Measurements from ENCODE around the gene TP53I3. TPM values are rescaled to one million over a fixed set of nuclear protein-coding genes. Genes with fewer than 3 reads are reported as not detected.
A peak's percentile ranks its signal among the peaks of the same experiment; 100 is the strongest.

TP53I3 gene
- total RNA-seq, 1 donor from 2014 or later: 1.2 TPM

DNA sequence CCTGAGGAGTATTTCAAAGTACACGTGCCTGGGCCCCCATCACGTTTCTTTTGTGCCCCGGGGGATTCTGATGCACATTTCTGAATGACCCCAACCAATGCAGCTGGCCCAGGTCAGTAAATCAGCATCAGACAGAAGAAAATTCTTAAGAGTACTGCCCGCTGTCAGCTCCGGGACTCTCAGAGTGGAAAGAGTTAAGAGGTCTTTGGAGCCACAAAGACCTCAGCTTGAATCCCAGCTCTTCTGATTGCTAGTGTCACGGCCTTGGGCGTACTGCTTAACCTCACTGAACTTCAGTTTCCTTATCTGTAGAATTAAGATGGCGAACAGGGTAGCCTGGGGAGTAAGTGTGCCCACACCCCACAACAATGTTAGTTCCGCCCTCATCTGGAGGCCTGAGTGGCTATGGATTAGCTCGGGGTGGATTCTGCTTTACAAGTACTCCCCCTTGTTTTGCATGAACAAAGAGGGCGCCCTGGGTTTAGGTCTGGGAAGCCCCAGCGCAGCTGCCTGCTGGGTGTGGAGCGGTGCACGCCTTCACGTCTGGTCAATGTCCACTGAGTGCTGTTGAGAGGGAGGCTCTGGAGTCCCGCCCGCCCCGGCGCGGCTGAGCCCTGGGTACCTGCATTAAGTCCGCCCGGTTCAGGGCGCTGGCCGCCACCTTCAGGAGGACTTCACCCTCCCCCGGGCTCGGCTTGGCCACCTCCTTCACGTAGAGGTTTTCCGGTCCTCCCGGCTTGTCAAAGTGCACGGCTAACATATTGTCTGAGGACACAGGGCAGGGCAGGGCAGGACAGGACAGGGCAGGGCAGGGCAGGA is 858 bp downstream of the TP53I3 start:
- Mint-ChIP-seq H3K9me3 (no peaks in the 10 kb centered on the region), H3K27me3 (no peaks in the 10 kb centered on the region), H3K36me3 (ENCODE audit: low read depth) (peaks cover 6% of the 10 kb centered on the region), H3K27ac (peak overlapping the region; percentile 73), H3K4me1 (peaks cover 17% of the 10 kb centered on the region), H3K4me3 (peak overlapping the region; percentile 88)
- DNase-seq: no peak
- intact Hi-C loops (cut with micrococcal nuclease): loop anchor here (1.0 to 2.0 kb wide), 7 partner anchors 7 to 299 kb away; partner anchors contain the start of genes ATAD2B, FAM228B, PFN4 and SF3B6

DNA sequence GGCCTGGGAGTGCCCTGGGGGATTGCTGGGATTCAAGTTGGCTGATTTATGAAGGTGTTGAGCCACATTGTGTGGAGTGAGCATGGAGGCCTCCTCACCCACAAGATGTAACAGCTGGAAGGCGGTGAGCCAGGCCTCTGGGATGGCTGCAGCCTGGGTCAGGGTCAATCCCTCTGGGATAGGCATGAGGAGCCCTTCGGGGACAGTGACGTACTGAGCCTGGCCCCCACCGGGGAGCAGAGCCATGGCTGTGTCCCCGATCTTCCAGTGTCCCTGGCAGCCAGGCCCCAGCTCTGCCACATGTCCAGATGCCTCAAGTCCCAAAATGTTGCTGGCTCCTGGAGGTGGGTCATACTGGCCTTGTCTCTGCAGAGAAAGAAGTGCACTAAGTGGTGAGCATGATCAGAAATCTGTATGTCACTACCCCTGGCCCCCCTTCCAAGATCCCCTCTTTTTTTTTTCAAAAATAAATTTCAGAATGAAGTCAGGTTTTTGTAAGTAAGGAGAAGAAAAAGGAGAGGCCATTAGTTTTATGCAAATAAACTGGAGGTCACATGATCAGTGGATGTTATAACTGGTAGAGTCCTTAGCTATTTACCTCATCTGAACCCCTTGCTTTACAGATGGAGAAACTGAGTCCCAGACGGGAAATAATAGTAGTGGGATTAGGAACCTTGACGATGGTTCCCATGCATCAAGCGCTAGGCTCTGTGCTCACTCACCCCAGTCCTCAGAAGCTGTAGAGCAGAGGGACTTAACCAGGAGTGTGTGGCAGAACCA is 1.7 kb downstream of the TP53I3 start:
- intact Hi-C loops (cut with micrococcal nuclease): no loop called here
- peak overlapping the region; percentile 88 for H3K4me3 Mint-ChIP-seq

DNA sequence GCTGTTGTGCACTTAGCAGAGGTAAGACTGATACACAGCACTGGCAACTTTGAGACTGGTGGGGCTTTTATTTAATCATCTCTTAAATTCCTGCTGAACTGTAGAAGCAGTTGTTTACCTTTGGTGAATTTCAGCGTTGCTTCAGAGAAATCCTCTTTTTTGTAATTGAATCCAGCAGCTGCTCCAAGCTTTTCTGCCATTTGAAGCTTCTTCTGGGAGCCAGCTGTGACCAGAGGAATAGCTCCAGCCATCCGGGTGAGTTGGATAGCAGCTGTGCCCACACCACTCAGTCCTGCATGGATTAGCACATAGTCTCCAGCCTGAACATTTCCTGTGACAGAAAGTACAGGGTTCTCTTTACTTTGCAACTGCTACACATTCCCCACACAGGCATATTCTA is 3.9 kb downstream of the TP53I3 start:
- Mint-ChIP-seq H3K27me3 (no peaks in the 10 kb centered on the region), H3K9me3 (no peaks in the 10 kb centered on the region), H3K4me1 (peaks cover 23% of the 10 kb centered on the region), H3K27ac (no peak overlapping the region), H3K4me3 (no peak overlapping the region), H3K36me3 (ENCODE audit: low read depth) (peaks cover 6% of the 10 kb centered on the region)
- intact Hi-C loops (cut with micrococcal nuclease): no loop called here
- DNase-seq: no peak

More for the DNA sequence above, 1.7 kb downstream of the TP53I3 start:
- peaks cover 6% of the 10 kb centered on the region for H3K36me3 Mint-ChIP-seq (ENCODE audit: low read depth)
- no peaks in the 10 kb centered on the region for H3K27me3 Mint-ChIP-seq
- H3K4me1 Mint-ChIP-seq: peaks cover 17% of the 10 kb centered on the region
- no peaks in the 10 kb centered on the region for H3K9me3 Mint-ChIP-seq
- peak; percentile 55 for DNase-seq
- H3K27ac Mint-ChIP-seq: no peak overlapping the region

DNA sequence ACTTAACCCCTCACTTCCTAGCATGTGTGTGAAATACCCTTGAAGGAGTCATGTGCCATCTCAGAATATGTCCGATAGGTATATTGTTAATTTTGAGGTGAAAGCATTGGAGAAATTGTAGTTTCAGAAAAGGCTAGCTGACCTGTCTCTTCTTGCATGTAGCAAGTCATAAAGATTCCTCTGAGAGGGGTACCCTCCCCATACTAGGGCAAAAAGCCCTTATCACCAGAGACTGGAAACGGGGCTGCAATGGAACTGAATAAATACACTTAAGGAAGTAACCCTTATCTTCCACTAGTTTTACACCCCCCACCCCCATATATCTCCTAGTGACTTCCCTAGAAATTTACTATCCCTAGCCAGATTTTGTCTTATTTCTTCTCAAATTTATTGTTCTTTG is 6.8 kb downstream of the TP53I3 start:
- Mint-ChIP-seq H3K36me3 (ENCODE audit: low read depth) (peaks cover 16% of the 10 kb centered on the region), H3K9me3 (no peaks in the 10 kb centered on the region), H3K4me1 (peaks cover 22% of the 10 kb centered on the region), H3K4me3 (peak overlapping the region; percentile 95), H3K27me3 (no peaks in the 10 kb centered on the region), H3K27ac (peak overlapping the region; percentile 19)
- no peak for DNase-seq
- intact Hi-C loops (cut with micrococcal nuclease): loop anchor here (5.0 kb wide), 2 partner anchors 279 to 894 kb away; partner anchors contain the start of gene DNAJC27

DNA sequence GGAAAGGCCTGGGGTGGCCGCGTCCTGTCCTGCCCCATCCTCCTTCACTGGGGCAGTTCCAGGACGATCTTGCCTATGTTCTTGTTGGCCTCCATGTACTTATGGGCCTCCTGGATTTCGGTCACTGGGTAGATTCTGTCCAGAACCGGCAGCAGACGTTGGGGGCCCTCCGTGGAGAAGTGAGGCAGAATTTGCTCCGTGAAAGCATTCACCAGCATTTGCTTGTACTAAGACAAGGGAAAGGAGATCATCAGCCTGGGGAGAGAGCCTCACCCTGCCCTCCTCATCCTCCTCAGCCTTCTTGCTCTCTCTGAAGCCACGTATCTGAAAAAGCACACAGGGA is 7.1 kb downstream of the TP53I3 start:
- Mint-ChIP-seq H3K4me3 (peak overlapping the region; percentile 95), H3K36me3 (ENCODE audit: low read depth) (peaks cover 20% of the 10 kb centered on the region)
- intact Hi-C loops (cut with micrococcal nuclease): loop anchor here (5.0 kb wide), 2 partner anchors 280 to 895 kb away; partner anchors contain the start of gene DNAJC27

DNA sequence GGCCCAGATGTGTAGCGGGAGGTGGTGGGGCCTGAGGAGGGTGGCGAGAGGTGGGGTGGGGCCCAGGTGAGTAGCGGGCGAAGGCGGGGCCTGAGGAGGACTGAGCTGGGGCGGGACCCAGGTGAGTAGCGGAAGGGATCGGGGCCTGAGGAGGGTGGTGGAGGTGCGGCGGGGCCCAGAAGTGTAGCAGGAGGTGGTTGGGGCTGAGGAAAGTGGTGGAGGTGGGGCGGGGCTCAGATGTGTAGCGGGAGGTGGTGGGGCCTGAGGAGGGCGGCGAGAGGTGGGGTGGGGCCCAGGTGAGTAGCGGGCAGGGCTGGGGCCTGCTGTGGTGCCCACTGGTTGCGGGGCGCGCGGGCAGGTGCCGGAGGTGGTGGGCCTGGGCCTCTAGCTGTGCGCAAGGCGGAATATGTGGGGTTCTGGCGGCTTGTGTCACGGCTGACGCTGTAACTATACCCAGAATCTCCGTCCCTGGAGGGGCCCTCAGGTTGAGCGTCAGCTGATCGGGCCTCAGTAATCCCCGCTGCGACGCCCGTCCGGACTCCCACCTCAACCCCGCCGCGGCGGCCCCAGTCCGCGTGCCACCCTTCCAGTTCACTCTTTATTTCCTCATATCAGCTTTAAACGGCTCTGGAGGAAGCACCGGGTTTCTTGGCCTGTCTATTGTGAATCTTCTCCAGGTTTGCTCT is 7.6 kb downstream of the TP53I3 start:
- Mint-ChIP-seq H3K4me3 (peak overlapping the region; percentile 95), H3K9me3 (no peaks in the 10 kb centered on the region), H3K27me3 (no peaks in the 10 kb centered on the region), H3K4me1 (peaks cover 24% of the 10 kb centered on the region), H3K27ac (peak overlapping the region; percentile 96), H3K36me3 (ENCODE audit: low read depth) (peaks cover 20% of the 10 kb centered on the region)
- DNase-seq: no peak
- intact Hi-C loops (cut with micrococcal nuclease): loop anchor here (1.0 to 5.0 kb wide), 6 partner anchors 7 to 895 kb away; partner anchors contain the start of genes ATAD2B, DNAJC27, TP53I3 and UBXN2A

More for the DNA sequence above, 7.1 kb downstream of the TP53I3 start:
- no peaks in the 10 kb centered on the region for H3K27me3 Mint-ChIP-seq
- peaks cover 22% of the 10 kb centered on the region for H3K4me1 Mint-ChIP-seq
- no peaks in the 10 kb centered on the region for H3K9me3 Mint-ChIP-seq
- DNase-seq: peak; percentile 67
- peak overlapping the region; percentile 96 for H3K27ac Mint-ChIP-seq

DNA sequence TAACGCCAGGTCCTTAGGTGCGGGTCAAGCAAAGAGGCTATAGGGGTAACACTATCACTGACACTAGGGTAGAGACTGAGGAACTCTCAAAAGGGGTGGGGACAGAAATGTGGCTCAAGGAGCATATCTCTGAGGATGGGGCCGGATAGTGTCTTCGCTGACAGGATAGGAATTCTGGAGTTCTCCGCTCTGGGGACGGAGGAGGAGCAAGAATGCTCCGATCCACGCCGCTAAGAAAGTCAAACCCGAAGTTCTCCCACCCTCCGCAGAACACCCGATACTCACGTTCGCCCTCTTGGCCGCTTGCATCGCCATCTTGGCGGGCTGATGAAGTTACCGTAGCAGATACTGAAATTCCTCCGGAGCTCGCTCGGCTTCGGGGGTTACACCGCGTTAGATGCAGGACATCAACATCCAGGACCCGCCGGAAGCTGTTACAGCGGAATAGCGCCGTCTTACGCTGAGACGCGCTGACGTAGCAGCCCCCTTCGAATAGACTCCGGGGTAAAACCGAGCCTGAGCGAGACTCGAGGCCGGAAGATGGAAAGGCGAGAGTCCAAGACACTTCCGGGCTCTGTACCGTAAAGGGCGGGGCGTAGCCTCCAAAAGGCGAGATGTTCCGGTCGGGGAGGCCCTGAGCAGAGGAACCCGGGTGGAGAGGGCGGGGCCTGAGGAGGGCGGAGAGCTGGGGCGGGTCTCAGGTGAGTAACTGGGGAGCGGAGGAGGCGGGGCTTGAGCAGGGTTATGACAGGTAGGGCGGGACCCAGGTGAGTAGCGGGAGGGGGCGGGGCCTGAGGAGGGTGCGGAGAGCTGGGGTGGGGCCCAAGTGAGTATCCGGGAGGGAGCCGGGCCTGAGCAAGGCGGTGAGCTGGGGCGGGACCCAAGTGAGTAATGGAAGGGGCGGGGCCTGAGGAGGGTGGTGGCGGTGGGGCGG is 8.5 kb downstream of the TP53I3 start, which contains the start of gene SF3B6:
Gene SF3B6, minus strand, starts transcription at position 412 of the 934 bp plus-strand sequence. Its CDS starts 97 bp downstream, at position 315.
- intact Hi-C loops (cut with micrococcal nuclease): loop anchor here (1.0 to 5.0 kb wide), 6 partner anchors 8 to 896 kb away; partner anchors contain the start of genes ATAD2B, DNAJC27, TP53I3 and UBXN2A
- peak within 1 kb of the TSS; percentile 95 for H3K4me3 Mint-ChIP-seq
- no peaks in the 10 kb centered on the region for H3K27me3 Mint-ChIP-seq
- H3K36me3 Mint-ChIP-seq (ENCODE audit: low read depth): peaks cover 20% of the 10 kb centered on the region
- peaks cover 23% of the 10 kb centered on the region for H3K4me1 Mint-ChIP-seq
- H3K9me3 Mint-ChIP-seq: no peaks in the 10 kb centered on the region
- H3K27ac Mint-ChIP-seq: peak within 1 kb of the TSS; percentile 96
- DNase-seq: peak; percentile 100

DNA sequence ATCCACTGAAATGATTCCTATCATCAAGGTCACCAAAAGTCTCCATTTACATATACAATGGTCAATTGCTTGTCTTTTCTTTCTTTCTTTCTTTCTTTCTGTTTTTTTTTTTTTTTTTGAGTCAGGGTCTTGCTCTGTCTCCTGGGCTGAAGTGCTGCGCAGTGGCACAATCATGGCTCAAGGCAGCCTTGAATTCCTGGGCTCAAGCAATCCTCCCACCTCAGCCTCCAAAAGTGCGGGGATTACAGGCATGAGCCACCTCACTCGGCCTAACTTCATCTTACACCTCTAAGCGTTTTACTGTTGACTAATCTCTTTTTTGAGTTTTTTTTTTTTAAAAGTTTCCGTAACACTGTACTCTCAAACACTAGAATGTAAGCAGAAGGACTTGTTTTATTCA is 9.4 kb downstream of the TP53I3 start:
- H3K36me3 Mint-ChIP-seq (ENCODE audit: low read depth): peaks cover 20% of the 10 kb centered on the region
- no peaks in the 10 kb centered on the region for H3K9me3 Mint-ChIP-seq
- DNase-seq: no peak
- peaks cover 22% of the 10 kb centered on the region for H3K4me1 Mint-ChIP-seq
- intact Hi-C loops (cut with micrococcal nuclease): loop anchor here (5.0 kb wide), 2 partner anchors 282 to 897 kb away; partner anchors contain the start of gene DNAJC27
- H3K27ac Mint-ChIP-seq: peak overlapping the region; percentile 96
- H3K4me3 Mint-ChIP-seq: peak overlapping the region; percentile 95
- no peaks in the 10 kb centered on the region for H3K27me3 Mint-ChIP-seq

DNA sequence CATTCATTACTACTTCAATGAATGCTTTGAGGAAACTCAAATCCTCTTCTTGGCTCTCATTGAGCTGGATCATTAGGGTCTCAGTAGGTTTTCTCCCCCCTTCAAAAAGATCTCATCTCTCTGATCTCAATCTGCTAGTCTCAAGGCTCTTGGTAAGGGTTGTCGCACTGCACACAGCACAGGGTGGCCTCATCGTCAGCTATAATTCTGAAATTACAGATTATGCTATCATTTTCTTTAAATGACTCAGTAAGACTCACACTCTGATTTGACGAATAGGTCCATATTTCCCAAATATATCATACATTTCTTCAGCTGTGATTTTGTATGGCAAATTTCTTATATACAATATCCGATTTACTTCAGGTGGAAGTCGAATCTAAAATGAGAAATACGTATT is 10.8 kb downstream of the TP53I3 start:
- Mint-ChIP-seq H3K4me1 (peaks cover 22% of the 10 kb centered on the region), H3K27ac (no peak overlapping the region), H3K36me3 (ENCODE audit: low read depth) (peaks cover 27% of the 10 kb centered on the region), H3K27me3 (no peaks in the 10 kb centered on the region), H3K9me3 (no peaks in the 10 kb centered on the region), H3K4me3 (no peak overlapping the region)
- DNase-seq: no peak
- intact Hi-C loops (cut with micrococcal nuclease): no loop called here

DNA sequence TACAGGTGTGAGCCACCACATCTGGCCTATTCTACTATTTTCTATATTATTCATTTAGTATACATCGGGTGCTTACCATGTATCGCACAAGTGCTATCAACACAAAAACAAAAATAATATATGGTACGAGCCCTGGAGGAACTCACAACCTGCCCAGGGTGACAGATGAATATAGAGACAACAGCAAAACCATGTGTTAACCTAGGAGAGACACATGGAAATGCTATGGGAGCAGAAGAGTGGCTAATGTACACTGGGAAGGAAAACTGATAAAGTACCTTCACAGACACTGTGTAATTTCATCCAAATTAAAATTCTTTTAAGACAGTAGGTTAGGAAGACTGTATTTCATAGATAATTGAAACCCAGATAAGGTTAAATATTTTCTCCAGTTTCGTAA is 12.4 kb downstream of the TP53I3 start:
- Mint-ChIP-seq H3K9me3 (no peaks in the 10 kb centered on the region), H3K4me3 (no peak overlapping the region), H3K27ac (no peak overlapping the region), H3K27me3 (no peaks in the 10 kb centered on the region), H3K36me3 (ENCODE audit: low read depth) (peaks cover 36% of the 10 kb centered on the region), H3K4me1 (peaks cover 16% of the 10 kb centered on the region)
- intact Hi-C loops (cut with micrococcal nuclease): no loop called here
- no peak for DNase-seq

DNA sequence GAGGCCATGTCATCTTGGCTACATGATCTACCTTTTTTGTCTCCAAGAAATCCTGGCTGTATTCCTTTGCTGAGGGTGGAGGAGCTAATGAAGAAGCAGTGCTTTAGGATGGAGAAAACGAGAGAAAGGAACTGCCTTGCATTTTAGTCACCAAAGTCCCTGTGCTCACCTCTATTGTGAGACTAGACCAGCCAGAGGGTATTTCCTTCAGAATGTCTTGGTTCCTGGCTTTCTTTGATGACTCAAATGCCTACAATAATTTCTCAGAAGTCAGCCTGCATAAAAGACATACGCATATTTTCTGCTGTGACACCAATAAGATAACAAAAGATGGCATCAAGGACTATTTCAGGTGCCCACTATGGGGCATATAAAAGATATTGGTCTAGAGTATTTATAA is 19.3 kb downstream of the TP53I3 start:
- Mint-ChIP-seq H3K36me3 (ENCODE audit: low read depth) (peaks cover 22% of the 10 kb centered on the region), H3K27me3 (no peaks in the 10 kb centered on the region), H3K4me1 (peaks cover 3% of the 10 kb centered on the region), H3K4me3 (no peak overlapping the region), H3K27ac (no peak overlapping the region), H3K9me3 (no peaks in the 10 kb centered on the region)
- intact Hi-C loops (cut with micrococcal nuclease): no loop called here
- no peak for DNase-seq

DNA sequence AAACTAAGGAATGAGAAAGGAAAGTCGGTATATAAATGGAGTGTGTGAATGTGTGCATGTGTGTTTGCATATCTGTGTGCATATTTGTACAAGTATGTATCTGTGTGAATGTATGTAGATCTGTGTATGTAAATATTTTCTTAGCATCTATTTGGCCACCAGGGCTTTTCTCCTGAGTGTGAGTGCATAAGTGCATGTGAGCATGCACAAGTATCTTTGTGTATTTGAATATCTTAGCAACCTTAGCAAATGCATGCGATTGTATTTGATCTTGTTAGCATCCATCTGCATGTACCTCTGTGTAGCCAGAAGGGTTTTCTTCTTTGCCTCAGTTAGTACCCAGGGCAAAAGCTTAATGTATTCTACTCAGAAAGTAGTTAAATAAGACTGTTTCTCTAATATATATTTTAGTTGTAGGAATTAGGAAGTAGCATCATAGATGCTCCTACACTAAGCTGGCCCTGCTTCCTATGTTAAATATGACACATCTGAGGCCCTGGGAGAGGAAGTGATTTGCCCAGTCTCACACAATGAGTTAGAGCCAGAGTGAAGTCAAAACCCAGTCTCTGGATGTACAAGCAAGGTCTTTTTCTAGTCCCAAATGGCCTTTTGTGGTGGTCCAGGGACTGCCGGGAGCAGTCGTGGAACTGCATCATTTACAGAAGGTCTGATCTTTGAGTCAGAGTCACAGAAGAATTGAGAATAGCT is 25.9 kb downstream of the TP53I3 start:
- Mint-ChIP-seq H3K27me3 (peaks cover 5% of the 10 kb centered on the region), H3K4me1 (peaks cover 3% of the 10 kb centered on the region), H3K27ac (no peak overlapping the region), H3K36me3 (ENCODE audit: low read depth) (no peaks in the 10 kb centered on the region), H3K9me3 (no peaks in the 10 kb centered on the region), H3K4me3 (no peak overlapping the region)
- DNase-seq: no peak
- intact Hi-C loops (cut with micrococcal nuclease): no loop called here
